Activated B cell treated with CpG ODN at 0.5 μM for 24 hours (primary cell): ENCODE measurements around the gene SYT9. TPM values are rescaled to one million over a fixed set of nuclear protein-coding genes. Genes with fewer than 3 reads are reported as not detected.

Experiments used
- ATAC-seq: fragments of 200-7000 bp; cut with Tn5 transposase; one replicate; pipeline ENCODE4 v1.10.0; 2021; ENCODE audit warnings: low read depth, mild to moderate bottlenecking, moderate library complexity
- CTCF ChIA-PET: fragments of 350-600 bp; sonication (Branson Sonifier 250); formaldehyde crosslinking; loops from one replicate; lab custom pipeline; 2021; ENCODE audit warnings: antibody characterized with exemption; lab: Charles Lee
- POLR2A ChIA-PET: fragments of 350-600 bp; sonication (Branson Sonifier 250); formaldehyde crosslinking; loops from one replicate; lab custom pipeline; 2021; ENCODE audit warnings: antibody characterized with exemption; lab: Charles Lee
- DNase-seq: peaks from one replicate; pipeline ENCODE4 v3.0.0; 2022
- H3K27ac Mint-ChIP-seq: one replicate; pipeline ENCODE4 v1.8.0; 2020; ENCODE audit warnings: mixed read lengths
- H3K27me3 Mint-ChIP-seq: one replicate; pipeline ENCODE4 v1.8.0; 2021; ENCODE audit warnings: mixed read lengths
- H3K36me3 Mint-ChIP-seq: one replicate; pipeline ENCODE4 v1.8.0; 2021; ENCODE audit warnings: low read depth, mixed read lengths
- H3K4me1 Mint-ChIP-seq: one replicate; pipeline ENCODE4 v1.8.0; 2021; ENCODE audit warnings: mixed read lengths
- H3K4me3 Mint-ChIP-seq: one replicate; pipeline ENCODE4 v1.8.0; 2020; ENCODE audit warnings: mild to moderate bottlenecking, mixed read lengths
- H3K9me3 Mint-ChIP-seq: one replicate; pipeline ENCODE4 v1.8.0; 2020; ENCODE audit warnings: mixed read lengths
- CTCF ChIP-seq: fragments of 200-600 bp; IDR thresholded peaks from one replicate; pipeline ENCODE4 v1.8.0; 2022; ENCODE audit warnings: antibody characterized with exemption, mild to moderate bottlenecking
- intact Hi-C: fragments of 100-400 bp; cut with micrococcal nuclease; formaldehyde crosslinking; loops from one replicate; pipeline ENCODE4 v1.15.1; 2024
- total RNA-seq: library from RNA; stranded (reverse); gene quantifications from 2 replicates; pipeline ENCODE4 v1.2.3, GENCODE V29; 2022

The SYT9 gene
- total RNA-seq, 1 donor from 2014 or later, result not detected

- no peak for TF ChIP-seq CTCF
- CTCF ChIA-PET, result no interaction called here
- Mint-ChIP-seq H3K9me3 (no peaks in the 10 kb centered on the region), H3K27me3 (peaks cover 37% of the 10 kb centered on the region), H3K36me3 (no peaks in the 10 kb centered on the region), H3K27ac (no peak overlapping the region), H3K4me3 (no peak overlapping the region), H3K4me1 (peaks cover 5% of the 10 kb centered on the region)
- ATAC-seq (no peak), DNase-seq (no peak)
- POLR2A ChIA-PET, result no interaction called here
- intact Hi-C loops, result no loop called here
Observed at GRCh38 chr11:7256943-7257342, 5.2 kb downstream of the SYT9 start.

GRCh38 chr11:7257724-7258123 lies 6.0 kb downstream of the SYT9 start:
- peaks cover 2% of the 10 kb centered on the region for H3K4me1 Mint-ChIP-seq

GRCh38 chr11:7261578-7261977 lies 9.9 kb downstream of the SYT9 start:
- ChIA-PET CTCF (no interaction called here), POLR2A (no interaction called here)
- no peaks in the 10 kb centered on the region for H3K4me1 Mint-ChIP-seq
- intact Hi-C loops, result no loop called here
- H3K36me3 Mint-ChIP-seq, result no peaks in the 10 kb centered on the region
- no peak overlapping the region for H3K27ac Mint-ChIP-seq
- TF ChIP-seq CTCF, result no peak
- no peak overlapping the region for H3K4me3 Mint-ChIP-seq
- H3K27me3 Mint-ChIP-seq, result peaks cover 15% of the 10 kb centered on the region
- DNase-seq (no peak), ATAC-seq (no peak)
- H3K9me3 Mint-ChIP-seq, result no peaks in the 10 kb centered on the region

More at GRCh38 chr11:7257724-7258123, 6.0 kb downstream of the SYT9 start:
- H3K36me3 Mint-ChIP-seq, result no peaks in the 10 kb centered on the region
- no peak for ATAC-seq
- no peak for TF ChIP-seq CTCF
- H3K27me3 Mint-ChIP-seq, result peaks cover 35% of the 10 kb centered on the region
- no peak overlapping the region for H3K27ac Mint-ChIP-seq
- no peak overlapping the region for H3K4me3 Mint-ChIP-seq
- ChIA-PET CTCF (no interaction called here), POLR2A (no interaction called here)
- H3K9me3 Mint-ChIP-seq, result no peaks in the 10 kb centered on the region
- intact Hi-C loops, result no loop called here
- DNase-seq, result no peak

- Mint-ChIP-seq H3K4me1 (no peaks in the 10 kb centered on the region), H3K4me3 (no peak overlapping the region), H3K27ac (no peak overlapping the region), H3K36me3 (no peaks in the 10 kb centered on the region), H3K27me3 (peaks cover 10% of the 10 kb centered on the region), H3K9me3 (no peaks in the 10 kb centered on the region)
- DNase-seq (no peak), ATAC-seq (no peak)
- ChIA-PET CTCF (no interaction called here), POLR2A (no interaction called here)
- TF ChIP-seq CTCF, result no peak
- intact Hi-C loops, result no loop called here
Observed at GRCh38 chr11:7262672-7263071, 11.0 kb downstream of the SYT9 start.

- TF ChIP-seq CTCF, result no peak
- intact Hi-C loops, result no loop called here
- no peak overlapping the region for H3K27ac Mint-ChIP-seq
- H3K27me3 Mint-ChIP-seq, result peaks cover 7% of the 10 kb centered on the region
- DNase-seq (no peak), ATAC-seq (no peak)
- no peaks in the 10 kb centered on the region for H3K36me3 Mint-ChIP-seq
- no peak overlapping the region for H3K4me3 Mint-ChIP-seq
- CTCF ChIA-PET, result no interaction called here
- POLR2A ChIA-PET, result no interaction called here
- no peaks in the 10 kb centered on the region for H3K4me1 Mint-ChIP-seq
- no peaks in the 10 kb centered on the region for H3K9me3 Mint-ChIP-seq
Observed at GRCh38 chr11:7263842-7264241, 12.1 kb downstream of the SYT9 start.
